Loucy (cell line): ENCODE measurements around the gene SINHCAF.

Experiments
- CTCF ChIP-seq: fragments of 200-600 bp; sonication (generic); conservative IDR thresholded peaks from 2 replicates; pipeline ENCODE4 v1.5.1; 2014; ENCODE audit warnings: mild to moderate bottlenecking, antibody characterized with exemption, low read length
- EZH2phosphoT487 ChIP-seq: fragments of 200-600 bp; IDR thresholded peaks from 2 replicates; pipeline ENCODE4 v1.6.1; 2018; ENCODE audit warnings: antibody characterized with exemption, mild to moderate bottlenecking, moderate library complexity, borderline replicate concordance

GRCh38 chr12:31366104-31366621, 40.2 kb upstream of the SINHCAF start:
- TF ChIP-seq CTCF, result no peak
- TF ChIP-seq EZH2phosphoT487, result no peak
